H9 (cell line): ENCODE results near the gene SMCO4. TPM values are rescaled to one million over a fixed set of nuclear protein-coding genes. Genes with fewer than 3 reads are reported as not detected.
A peak's percentile ranks its signal among the peaks of the same experiment; 100 is the strongest.

Experiments
- DNase-seq: peaks from one replicate; pipeline ENCODE4 v3.0.0-alpha.2; 2017
- H2AFZ ChIP-seq: one replicate; pipeline ENCODE4 v1.6.1; 2013; ENCODE audit warnings: mild to moderate bottlenecking, low read length, control low read depth, moderate library complexity
- H2AK5ac ChIP-seq: 2 replicates; pipeline ENCODE4 v1.6.1; 2013; ENCODE audit warnings: low read length, control low read depth, mixed read lengths; ENCODE audit not compliant: insufficient read length
- H2BK120ac ChIP-seq: one replicate; pipeline ENCODE4 v1.6.1; 2013; ENCODE audit warnings: low read depth, mild to moderate bottlenecking, low read length, control low read depth, inconsistent platforms; ENCODE audit not compliant: poor library complexity, severe bottlenecking
- H2BK12ac ChIP-seq: 2 replicates; pipeline ENCODE4 v1.6.1; 2013; ENCODE audit warnings: low read length, control low read depth, mixed read lengths, low read depth; ENCODE audit not compliant: insufficient read length
- H2BK15ac ChIP-seq: 2 replicates; pipeline ENCODE4 v1.6.1; 2013; ENCODE audit warnings: low read depth, low read length, control low read depth
- H2BK20ac ChIP-seq: one replicate; pipeline ENCODE4 v1.6.1; 2013; ENCODE audit warnings: low read depth, mild to moderate bottlenecking, low read length, control low read depth, inconsistent platforms; ENCODE audit not compliant: poor library complexity, severe bottlenecking
- H2BK5ac ChIP-seq: 2 replicates; pipeline ENCODE4 v1.6.1; 2013; ENCODE audit warnings: low read length, control low read depth, mixed read lengths; ENCODE audit not compliant: insufficient read length
- H3K14ac ChIP-seq: 2 replicates; pipeline ENCODE4 v1.6.1; 2013; ENCODE audit warnings: low read length, control low read depth; ENCODE audit not compliant: insufficient read depth
- H3K18ac ChIP-seq: 2 replicates; pipeline ENCODE4 v1.6.1; 2013; ENCODE audit warnings: low read depth, mild to moderate bottlenecking, mixed read lengths, low read length, control low read depth; ENCODE audit not compliant: insufficient read length
- H3K23ac ChIP-seq: 2 replicates; pipeline ENCODE4 v1.6.1; 2013; ENCODE audit warnings: low read length, control low read depth, mixed read lengths, low read depth; ENCODE audit not compliant: insufficient read length
- H3K23me2 ChIP-seq: 2 replicates; pipeline ENCODE4 v1.6.1; 2013; ENCODE audit warnings: low read depth, mild to moderate bottlenecking, mixed read lengths, low read length, control low read depth; ENCODE audit not compliant: insufficient read length, poor library complexity, severe bottlenecking
- H3K27ac ChIP-seq: 2 replicates; pipeline ENCODE4 v1.5.1; 2013; ENCODE audit warnings: low read length, control low read depth, mixed read lengths, low read depth; ENCODE audit not compliant: insufficient read length
- H3K27me3 ChIP-seq: 2 replicates; pipeline ENCODE4 v1.6.1; 2013; ENCODE audit warnings: low read length, control low read depth, inconsistent platforms; ENCODE audit not compliant: insufficient read depth
- H3K4ac ChIP-seq: 2 replicates; pipeline ENCODE4 v1.6.1; 2013; ENCODE audit warnings: low read depth, mild to moderate bottlenecking, control low read depth, inconsistent platforms, low read length, moderate library complexity
- H3K4me1 ChIP-seq: 2 replicates; pipeline ENCODE4 v1.6.1; 2013; ENCODE audit warnings: low read length, control low read depth, inconsistent platforms; ENCODE audit not compliant: insufficient read depth
- H3K4me2 ChIP-seq: 2 replicates; pipeline ENCODE4 v1.6.1; 2013; ENCODE audit warnings: low read length, control low read depth, mixed read lengths; ENCODE audit not compliant: insufficient read length, insufficient read depth
- H3K56ac ChIP-seq: 2 replicates; pipeline ENCODE4 v1.6.1; 2013; ENCODE audit warnings: low read depth, mild to moderate bottlenecking, mixed read lengths, low read length, control low read depth; ENCODE audit not compliant: insufficient read length
- H3K79me1 ChIP-seq: 2 replicates; pipeline ENCODE4 v1.6.1; 2013; ENCODE audit warnings: low read depth, mild to moderate bottlenecking, moderate library complexity, low read length, control low read depth, inconsistent platforms; ENCODE audit not compliant: insufficient read depth, poor library complexity, severe bottlenecking
- H3K79me2 ChIP-seq: 2 replicates; pipeline ENCODE4 v1.6.1; 2013; ENCODE audit warnings: low read length, control low read depth, inconsistent platforms; ENCODE audit not compliant: insufficient read depth
- H3K9ac ChIP-seq: 2 replicates; pipeline ENCODE4 v1.6.1; 2013; ENCODE audit warnings: low read length, control low read depth, mixed read lengths; ENCODE audit not compliant: insufficient read length; ENCODE audit errors: extremely low read depth
- H3K9me3 ChIP-seq: one replicate; pipeline ENCODE4 v1.6.1; 2013; ENCODE audit warnings: low read depth, low read length, inconsistent platforms; ENCODE audit not compliant: control insufficient read depth
- H3T11ph ChIP-seq: one replicate; pipeline ENCODE4 v1.6.1; 2013; ENCODE audit warnings: mild to moderate bottlenecking, low read length, control low read depth, inconsistent platforms
- H4K20me1 ChIP-seq: one replicate; pipeline ENCODE4 v1.6.1; 2013; ENCODE audit not compliant: control insufficient read depth, insufficient read length, insufficient read depth
- H4K5ac ChIP-seq: 2 replicates; pipeline ENCODE4 v1.6.1; 2013; ENCODE audit warnings: low read depth, mild to moderate bottlenecking, mixed read lengths, low read length, control low read depth; ENCODE audit not compliant: insufficient read length
- H4K8ac ChIP-seq: replicated peaks from 2 replicates; pipeline ENCODE4 v1.6.1; 2013; ENCODE audit warnings: low read length, control low read depth, mixed read lengths, low read depth; ENCODE audit not compliant: insufficient read length
- H4K91ac ChIP-seq: 2 replicates; pipeline ENCODE4 v1.6.1; 2013; ENCODE audit warnings: low read depth, mild to moderate bottlenecking, moderate library complexity, mixed read lengths, low read length, control low read depth; ENCODE audit not compliant: insufficient read length
- H3K27ac Mint-ChIP-seq, 3 experiments: 2 replicates in 2 of 3; 3 replicates in 1 of 3; pipeline ENCODE4 v1.8.0; 2020 to 2021; ENCODE audit warnings: mixed read lengths in 3 of 3, mild to moderate bottlenecking in 1 of 3, moderate library complexity in 1 of 3
- H3K27me3 Mint-ChIP-seq: 2 replicates; pipeline ENCODE4 v1.8.0; 2021; ENCODE audit warnings: low read depth, mild to moderate bottlenecking, moderate library complexity, mixed read lengths
- H3K36me3 Mint-ChIP-seq, 3 experiments: 2 replicates in 2 of 3; 3 replicates in 1 of 3; pipeline ENCODE4 v1.8.0; 2020 to 2021; ENCODE audit warnings: low read depth in 3 of 3, mixed read lengths in 3 of 3; ENCODE audit not compliant: insufficient read depth in 1 of 3
- H3K4me1 Mint-ChIP-seq, 2 experiments: 2 replicates each; pipeline ENCODE4 v1.8.0; 2020; ENCODE audit warnings: mixed read lengths in 2 of 2
- H3K4me3 Mint-ChIP-seq, 2 experiments: 2 replicates in 1 of 2; 3 replicates in 1 of 2; pipeline ENCODE4 v1.8.0; 2020 to 2021; ENCODE audit warnings: mild to moderate bottlenecking in 2 of 2, mixed read lengths in 2 of 2, moderate library complexity in 1 of 2
- H3K9me3 Mint-ChIP-seq, 2 experiments: 2 replicates in 1 of 2; 3 replicates in 1 of 2; pipeline ENCODE4 v1.8.0; 2020; ENCODE audit warnings: mild to moderate bottlenecking in 2 of 2, mixed read lengths in 2 of 2, moderate library complexity in 1 of 2
- CTCF ChIP-seq: fragments of 200-600 bp; sonication (generic); conservative IDR thresholded peaks from 3 replicates; pipeline ENCODE4 v1.8.0; 2021; ENCODE audit warnings: antibody characterized with exemption, mild to moderate bottlenecking
- WGBS: extraction: QIAGEN DNeasy Blood & Tissue Kit; methylation state at CpG from one replicate; pipeline ENCODE4 v1.1.7; 2013; ENCODE audit warnings: missing lambda C conversion rate, low lambda C conversion rate, mixed read lengths; ENCODE audit not compliant: insufficient read length; ENCODE audit errors: extremely low coverage; 5-methylcytosine and 5-hydroxymethylcytosine counted together
- total RNA-seq: library from RNA; stranded (reverse); gene quantifications from 2 replicates; pipeline ENCODE4 v1.2.1, GENCODE V29; 2021

Gene SMCO4
- total RNA-seq, 1 experiment from 2014 or later, result 35.6 TPM

GRCh38 chr11:93545566-93545965, 2.4 kb upstream of the SMCO4 start:
- no peaks in the 10 kb centered on the region for H3K79me1 ChIP-seq
- Mint-ChIP-seq H3K27ac (peak overlapping the region in 1 of 3 experiments; percentile 71; a peak in 1 of 7 replicates), H3K9me3 (no peaks in the 10 kb centered on the region), H3K36me3 (no peaks in the 10 kb centered on the region; a peak in 1 of 7 replicates), H3K27me3 (peaks cover 2% of the 10 kb centered on the region; the same call in 1 of the 2 replicates), H3K4me1 (peaks cover 54 to 56% of the 10 kb centered on the region in 2 experiments), H3K4me3 (no peak overlapping the region; a peak in 1 of 5 replicates)
- H4K20me1 ChIP-seq, result no peaks in the 10 kb centered on the region
- no peak overlapping the region for H2AK5ac ChIP-seq
- H2BK5ac ChIP-seq, result no peak overlapping the region
- H3K4me2 ChIP-seq, result no peak overlapping the region
- H3K18ac ChIP-seq, result no peak overlapping the region
- no peak overlapping the region for H4K91ac ChIP-seq
- H3K23me2 ChIP-seq, result peaks cover 9% of the 10 kb centered on the region
- H4K5ac ChIP-seq, result no peak overlapping the region
- H3K27me3 ChIP-seq, result no peaks in the 10 kb centered on the region
- H3K79me2 ChIP-seq, result peaks cover 2% of the 10 kb centered on the region; the same call in 1 of the 2 replicates
- H2BK20ac ChIP-seq, result no peak overlapping the region
- peaks cover 3% of the 10 kb centered on the region; the same call in 1 of the 2 replicates for H3K4me1 ChIP-seq
- WGBS, result no CpG with 5 or more reads among the region's 2 CpGs
- no peak overlapping the region for H3K27ac ChIP-seq
- H3K4ac ChIP-seq, result no peak overlapping the region
- H3K9me3 ChIP-seq, result no peaks in the 10 kb centered on the region
- no peak for TF ChIP-seq CTCF
- DNase-seq, result no peak
- no peak overlapping the region for H2BK120ac ChIP-seq
- H3K23ac ChIP-seq, result no peak overlapping the region
- H2BK15ac ChIP-seq, result no peak overlapping the region
- H2AFZ ChIP-seq, result no peak overlapping the region
- no peak overlapping the region for H3T11ph ChIP-seq
- no peak overlapping the region for H2BK12ac ChIP-seq
- no peak overlapping the region for H3K56ac ChIP-seq
- no peak overlapping the region for H4K8ac ChIP-seq
- H3K9ac ChIP-seq, result no peak overlapping the region
- no peak overlapping the region for H3K14ac ChIP-seq
